ENCODE results near the gene UBC. TPM values are rescaled to one million over a fixed set of nuclear protein-coding genes. Genes with fewer than 3 reads are reported as not detected.

Gene UBC
- total and polyA plus RNA-seq, 9 of the 15 experiments (the other 6 are each of a cell fraction or from before 2014, with no cell fraction given): 533 to 1,153 (median 813) TPM

- no peaks in the 10 kb centered on the region for H3K9me1 ChIP-seq (ENCODE audit: control insufficient read depth, insufficient read depth, low read length)
- peaks cover 4% of the 10 kb centered on the region; the same call in 1 of the 3 replicates for H3K36me3 ChIP-seq (ENCODE audit: control insufficient read depth, insufficient read depth, low read length)
- no TSS peak for BruUV-seq (replicated peaks)
- H3K27me3 ChIP-seq (ENCODE audit: control insufficient read depth in 2 of 2, insufficient read depth in 2 of 2, low read length in 2 of 2): no peaks in the 10 kb centered on the region
- ChIA-PET CTCF (ENCODE audit: low intra/inter-chr PET ratio) (interaction anchor here (1.3 to 4.4 kb wide), 2 partner anchors 24 to 32 kb away, joined by 4 to 46 read pairs; partner anchors contain the start of gene UBC), POLR2A (interaction anchor here (0.6 to 9.2 kb wide), 5 partner anchors 11 to 34 kb away, joined by 3 to 123 read pairs (median 11); partner anchors contain the start of gene UBC)
- peak overlapping the region; percentile 87 for H3K27ac ChIP-seq (ENCODE audit: extremely low read depth, low read depth, low read length)
- 0 out of 2 replicates have a peak, but pooled peaks cover 3% of the 10 kb centered on the region for H4K20me1 ChIP-seq (replicated peaks; ENCODE audit: control insufficient read depth, insufficient read depth, low read length)
- ATAC-seq (no peak), FAIRE-seq (no peak), DNase-seq (ENCODE audit: extremely low read depth in 1 of 4, low spot score in 3 of 4) (peak in 1 of 4 experiments; percentile 39)
- H3K4me1 ChIP-seq (replicated peaks in 1 of 2; ENCODE audit: control insufficient read depth in 2 of 2, insufficient read depth in 2 of 2, low read length in 2 of 2): peaks cover 9 to 12% of the 10 kb centered on the region in 2 experiments; a peak in 3 of 5 replicates
- intact Hi-C loops (cut with micrococcal nuclease) (loop anchor here (2.0 kb wide), 1 partner anchor 32 kb away; no protein-coding TSS in a partner anchor), in situ Hi-C loops (cut with MboI) (no loop called here)
- no peaks in the 10 kb centered on the region for H3K79me2 ChIP-seq (ENCODE audit: control insufficient read depth, insufficient read depth, low read length)
- H3K9me3 ChIP-seq (replicated peaks; ENCODE audit: control insufficient read depth, insufficient read depth, low read depth, low read length): no peaks in the 10 kb centered on the region
- peak overlapping the region; percentile 54 for H3K4me3 ChIP-seq
- peak overlapping the region; percentile 71 for H2AFZ ChIP-seq (ENCODE audit: low read depth, low read length)
- 3% methylated on average over 6 of the region's 6 CpGs for WGBS (ENCODE audit: insufficient coverage, low coverage, missing lambda C conversion rate)
- TF ChIP-seq TBL1XR1 (IDR thresholded peaks at IDR 0.05; ENCODE audit: low read length in 2 of 2): 0 out of 4 replicates have a peak, but pooled peaks of 1 of the 2 experiments have one; percentile 10
- TF ChIP-seq KDM5B (IDR thresholded peaks at IDR 0.05; ENCODE audit: insufficient replicate concordance, low read depth, low read length): peak; percentile 28
- no peak for TF ChIP-seq FOXM1 (IDR thresholded peaks at IDR 0.05; ENCODE audit: low read depth)
- TF ChIP-seq FOXM1 (CRISPR knock-in tag; IDR thresholded peaks at IDR 0.05; ENCODE audit: low read depth): no peak
- TF ChIP-seq GATAD2B (IDR thresholded peaks at IDR 0.05; ENCODE audit: borderline replicate concordance): no peak
- no peak for TF ChIP-seq BRCA1 (IDR thresholded peaks at IDR 0.05)
- no peak for TF ChIP-seq BRCA1 (CRISPR knock-in tag; IDR thresholded peaks at IDR 0.05)
- peak overlapping the region; percentile 95 for H3K4me2 ChIP-seq (ENCODE audit: insufficient read depth, low read length)
- H3K9ac ChIP-seq (ENCODE audit: insufficient read depth in 1 of 2, low read depth in 2 of 2, low read length in 2 of 2): peak overlapping the region in 1 of 2 experiments; percentile 70; a peak in 2 of 4 replicates
Observed at GRCh38 chr12:124938587-124938986, 24.1 kb upstream of the UBC start.

All from K562 (cell line).